Panc1 (cell line): Measurements from ENCODE around the gene RDX.

Experiments
- POLR2AphosphoS5 ChIP-seq: IDR thresholded peaks from 2 replicates; pipeline ENCODE4 v1.6.1; 2012; ENCODE audit warnings: mild to moderate bottlenecking, low read depth, low read length, moderate library complexity
- TF ChIP-seq, protein P1 (sequence below): fragments of 450-650 bp; IDR thresholded peaks from 2 replicates; pipeline ENCODE4 v1.5.1; 2017; ENCODE audit warnings: mild to moderate bottlenecking
- TF ChIP-seq, protein P2 (sequence below), 2 experiments: IDR thresholded peaks; 2 replicates each; pipeline ENCODE4 v1.6.1; 2011 to 2012; ENCODE audit warnings: low read depth in 2 of 2, control low read depth in 1 of 2, low read length in 1 of 2, mild to moderate bottlenecking in 1 of 2, moderate library complexity in 1 of 2; ENCODE audit not compliant: insufficient read depth in 1 of 2

DNA sequence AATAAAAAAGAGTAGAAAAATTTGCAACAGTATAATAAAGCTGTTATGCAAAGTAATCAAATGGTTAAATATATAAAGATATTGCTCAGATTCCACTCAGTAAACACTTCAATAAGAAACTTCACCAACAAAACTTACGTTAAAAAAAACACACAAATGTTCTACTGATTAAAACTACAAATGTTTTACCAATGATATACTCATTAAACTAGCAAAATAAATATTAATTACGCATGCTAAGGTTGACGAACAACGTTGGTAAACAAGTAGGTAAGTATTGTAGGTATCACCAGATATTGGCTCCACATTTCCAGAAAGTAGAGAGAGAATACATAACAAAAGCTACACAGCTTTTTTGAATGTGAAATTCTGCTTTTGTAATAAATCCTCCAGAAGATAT, 12.6 kb downstream of the RDX start:
- TF ChIP-seq, protein P1, sequence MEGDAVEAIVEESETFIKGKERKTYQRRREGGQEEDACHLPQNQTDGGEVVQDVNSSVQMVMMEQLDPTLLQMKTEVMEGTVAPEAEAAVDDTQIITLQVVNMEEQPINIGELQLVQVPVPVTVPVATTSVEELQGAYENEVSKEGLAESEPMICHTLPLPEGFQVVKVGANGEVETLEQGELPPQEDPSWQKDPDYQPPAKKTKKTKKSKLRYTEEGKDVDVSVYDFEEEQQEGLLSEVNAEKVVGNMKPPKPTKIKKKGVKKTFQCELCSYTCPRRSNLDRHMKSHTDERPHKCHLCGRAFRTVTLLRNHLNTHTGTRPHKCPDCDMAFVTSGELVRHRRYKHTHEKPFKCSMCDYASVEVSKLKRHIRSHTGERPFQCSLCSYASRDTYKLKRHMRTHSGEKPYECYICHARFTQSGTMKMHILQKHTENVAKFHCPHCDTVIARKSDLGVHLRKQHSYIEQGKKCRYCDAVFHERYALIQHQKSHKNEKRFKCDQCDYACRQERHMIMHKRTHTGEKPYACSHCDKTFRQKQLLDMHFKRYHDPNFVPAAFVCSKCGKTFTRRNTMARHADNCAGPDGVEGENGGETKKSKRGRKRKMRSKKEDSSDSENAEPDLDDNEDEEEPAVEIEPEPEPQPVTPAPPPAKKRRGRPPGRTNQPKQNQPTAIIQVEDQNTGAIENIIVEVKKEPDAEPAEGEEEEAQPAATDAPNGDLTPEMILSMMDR = no peak
- TF ChIP-seq POLR2AphosphoS5 = no peak
- TF ChIP-seq, protein P2, sequence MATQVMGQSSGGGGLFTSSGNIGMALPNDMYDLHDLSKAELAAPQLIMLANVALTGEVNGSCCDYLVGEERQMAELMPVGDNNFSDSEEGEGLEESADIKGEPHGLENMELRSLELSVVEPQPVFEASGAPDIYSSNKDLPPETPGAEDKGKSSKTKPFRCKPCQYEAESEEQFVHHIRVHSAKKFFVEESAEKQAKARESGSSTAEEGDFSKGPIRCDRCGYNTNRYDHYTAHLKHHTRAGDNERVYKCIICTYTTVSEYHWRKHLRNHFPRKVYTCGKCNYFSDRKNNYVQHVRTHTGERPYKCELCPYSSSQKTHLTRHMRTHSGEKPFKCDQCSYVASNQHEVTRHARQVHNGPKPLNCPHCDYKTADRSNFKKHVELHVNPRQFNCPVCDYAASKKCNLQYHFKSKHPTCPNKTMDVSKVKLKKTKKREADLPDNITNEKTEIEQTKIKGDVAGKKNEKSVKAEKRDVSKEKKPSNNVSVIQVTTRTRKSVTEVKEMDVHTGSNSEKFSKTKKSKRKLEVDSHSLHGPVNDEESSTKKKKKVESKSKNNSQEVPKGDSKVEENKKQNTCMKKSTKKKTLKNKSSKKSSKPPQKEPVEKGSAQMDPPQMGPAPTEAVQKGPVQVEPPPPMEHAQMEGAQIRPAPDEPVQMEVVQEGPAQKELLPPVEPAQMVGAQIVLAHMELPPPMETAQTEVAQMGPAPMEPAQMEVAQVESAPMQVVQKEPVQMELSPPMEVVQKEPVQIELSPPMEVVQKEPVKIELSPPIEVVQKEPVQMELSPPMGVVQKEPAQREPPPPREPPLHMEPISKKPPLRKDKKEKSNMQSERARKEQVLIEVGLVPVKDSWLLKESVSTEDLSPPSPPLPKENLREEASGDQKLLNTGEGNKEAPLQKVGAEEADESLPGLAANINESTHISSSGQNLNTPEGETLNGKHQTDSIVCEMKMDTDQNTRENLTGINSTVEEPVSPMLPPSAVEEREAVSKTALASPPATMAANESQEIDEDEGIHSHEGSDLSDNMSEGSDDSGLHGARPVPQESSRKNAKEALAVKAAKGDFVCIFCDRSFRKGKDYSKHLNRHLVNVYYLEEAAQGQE (IDR thresholded peaks at IDR 0.05; ENCODE audit: insufficient read depth in 1 of 2, low read depth in 2 of 2, low read length in 1 of 2) = no peak
